PC-9 (cell line): ENCODE data around the gene ITGA6.

Experiments used
- CTCF ChIP-seq: fragments of 200-600 bp; sonication (generic); conservative IDR thresholded peaks from 2 replicates; pipeline ENCODE4 v1.6.1; 2017; ENCODE audit warnings: mixed run types, antibody characterized with exemption, mild to moderate bottlenecking, moderate library complexity
- EZH2 ChIP-seq: fragments of 200-600 bp; sonication (generic); IDR thresholded peaks from 2 replicates; pipeline ENCODE4 v1.8.0; 2017; ENCODE audit warnings: antibody characterized with exemption, low read depth

- TF ChIP-seq CTCF: no peak
- no peak for TF ChIP-seq EZH2
These were observed 45.8 kb downstream of the ITGA6 start for GRCh38 chr2:172473167-172473566.
